ENCODE data around the gene KRTAP5-5.
A peak's percentile ranks its signal among the peaks of the same experiment; 100 is the strongest.
"Not testable (repeated sequence)": the region's sequence is repeated elsewhere in the genome, so short reads cannot be mapped to it uniquely, and the experiment has no call there.

Gene KRTAP5-5

GRCh38 chr11:1592628-1593027 is 36.9 kb upstream of the KRTAP5-5 start:
- H3K4me3 ChIP-seq (replicated peaks in 1 of 2; ENCODE audit: low read depth in 2 of 2, low read length in 2 of 2), result no peak overlapping the region
- TF ChIP-seq, protein P1, sequence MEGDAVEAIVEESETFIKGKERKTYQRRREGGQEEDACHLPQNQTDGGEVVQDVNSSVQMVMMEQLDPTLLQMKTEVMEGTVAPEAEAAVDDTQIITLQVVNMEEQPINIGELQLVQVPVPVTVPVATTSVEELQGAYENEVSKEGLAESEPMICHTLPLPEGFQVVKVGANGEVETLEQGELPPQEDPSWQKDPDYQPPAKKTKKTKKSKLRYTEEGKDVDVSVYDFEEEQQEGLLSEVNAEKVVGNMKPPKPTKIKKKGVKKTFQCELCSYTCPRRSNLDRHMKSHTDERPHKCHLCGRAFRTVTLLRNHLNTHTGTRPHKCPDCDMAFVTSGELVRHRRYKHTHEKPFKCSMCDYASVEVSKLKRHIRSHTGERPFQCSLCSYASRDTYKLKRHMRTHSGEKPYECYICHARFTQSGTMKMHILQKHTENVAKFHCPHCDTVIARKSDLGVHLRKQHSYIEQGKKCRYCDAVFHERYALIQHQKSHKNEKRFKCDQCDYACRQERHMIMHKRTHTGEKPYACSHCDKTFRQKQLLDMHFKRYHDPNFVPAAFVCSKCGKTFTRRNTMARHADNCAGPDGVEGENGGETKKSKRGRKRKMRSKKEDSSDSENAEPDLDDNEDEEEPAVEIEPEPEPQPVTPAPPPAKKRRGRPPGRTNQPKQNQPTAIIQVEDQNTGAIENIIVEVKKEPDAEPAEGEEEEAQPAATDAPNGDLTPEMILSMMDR (IDR thresholded peaks at IDR 0.05; ENCODE audit: low read depth, low read length), result no peak
- no peak for DNase-seq (ENCODE audit: low read depth in 2 of 2)

DNA sequence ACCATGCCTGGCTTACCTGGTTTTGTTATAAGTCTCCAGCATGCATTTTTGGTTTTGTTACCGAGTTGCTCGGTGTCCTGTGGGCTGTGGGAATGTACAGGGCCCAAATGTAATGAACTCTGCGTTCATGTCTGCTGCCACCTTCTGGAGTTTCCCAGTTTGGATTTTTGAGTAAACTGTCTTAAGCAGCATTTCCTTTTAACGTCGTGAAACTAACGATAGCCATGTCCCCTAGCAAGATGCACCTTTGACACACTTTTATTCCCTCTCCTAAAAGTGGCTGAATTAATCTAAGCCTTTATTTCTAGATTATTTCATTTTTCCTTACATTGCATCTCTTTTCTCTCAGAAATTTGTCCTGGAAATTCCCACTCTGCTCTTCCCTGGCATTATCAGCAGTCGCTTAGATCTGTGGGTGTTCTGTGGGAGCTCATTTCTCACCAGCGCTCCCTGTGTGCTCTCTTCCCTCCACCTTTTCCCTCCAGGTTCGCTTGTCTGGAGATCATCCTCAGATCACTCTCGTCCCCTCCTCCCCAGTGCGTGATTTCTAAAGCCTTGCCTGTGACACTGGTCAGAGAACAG is 33.5 kb upstream of the KRTAP5-5 start:
- not testable (repeated sequence) for H3K4me3 ChIP-seq (replicated peaks in 1 of 2; ENCODE audit: low read depth in 2 of 2, low read length in 2 of 2)
- DNase-seq (ENCODE audit: low read depth in 2 of 2), result peak in 1 of 2 donors; percentile 27

GRCh38 chr11:1596576-1597121 is 32.9 kb upstream of the KRTAP5-5 start:
- not testable (repeated sequence) for DNase-seq (ENCODE audit: low read depth in 2 of 2); H3K4me3 ChIP-seq (replicated peaks in 1 of 2; ENCODE audit: low read depth in 2 of 2, low read length in 2 of 2)

GRCh38 chr11:1597331-1597993 is 32.1 kb upstream of the KRTAP5-5 start:
- no peak overlapping the region for H3K4me3 ChIP-seq (replicated peaks in 1 of 2; ENCODE audit: low read depth in 2 of 2, low read length in 2 of 2)
- no peak for DNase-seq (ENCODE audit: low read depth in 2 of 2)
- TF ChIP-seq, protein P1 (IDR thresholded peaks at IDR 0.05; ENCODE audit: low read depth, low read length), result no peak

- TF ChIP-seq, protein P1 (IDR thresholded peaks at IDR 0.05; ENCODE audit: low read depth, low read length), result no peak
- no peak within 1 kb of the TSS for H3K4me3 ChIP-seq (replicated peaks in 1 of 2; ENCODE audit: low read depth in 2 of 2, low read length in 2 of 2)
- DNase-seq (ENCODE audit: low read depth in 2 of 2), result no peak
These were observed 31.6 kb upstream of the KRTAP5-5 start, which contains the start of gene KRTAP5-2 for GRCh38 chr11:1597994-1598380. TSS of gene KRTAP5-2 (minus strand) at chr11:1598294. CDS start at chr11:1598250, 44 bp downstream.

DNA sequence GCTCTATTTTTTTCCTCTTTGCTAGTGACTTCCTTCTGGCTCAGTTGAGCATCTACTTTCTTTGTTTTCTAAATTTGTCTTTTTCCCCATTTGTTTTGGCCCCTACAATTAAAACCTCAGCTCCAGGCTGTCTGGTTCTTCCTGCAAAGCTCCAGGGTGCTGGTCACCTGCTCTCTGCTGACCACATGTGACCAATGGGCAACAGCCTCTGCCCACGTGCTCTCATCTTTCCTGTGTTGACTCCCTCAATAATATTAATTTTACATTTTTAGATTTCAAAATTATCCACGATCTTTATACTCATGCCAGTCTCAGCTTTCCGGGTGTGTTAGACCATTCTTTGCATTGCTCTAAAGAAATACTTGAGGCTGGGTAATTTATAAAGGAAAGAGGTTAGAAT is 31.2 kb upstream of the KRTAP5-5 start:
- DNase-seq (ENCODE audit: low read depth in 2 of 2), result not testable (repeated sequence)

GRCh38 chr11:1598816-1599215 is 30.8 kb upstream of the KRTAP5-5 start:
- TF ChIP-seq, protein P1 (IDR thresholded peaks at IDR 0.05; ENCODE audit: low read depth, low read length), result no peak
- H3K4me3 ChIP-seq (replicated peaks in 1 of 2; ENCODE audit: low read depth in 2 of 2, low read length in 2 of 2), result no peak overlapping the region
- no peak for DNase-seq (ENCODE audit: low read depth in 2 of 2)

More for the DNA sequence above, 31.2 kb upstream of the KRTAP5-5 start:
- not testable (repeated sequence) for H3K4me3 ChIP-seq (replicated peaks in 1 of 2; ENCODE audit: low read depth in 2 of 2, low read length in 2 of 2)

- DNase-seq (ENCODE audit: low read depth in 2 of 2), result no peak
- TF ChIP-seq, protein P1 (IDR thresholded peaks at IDR 0.05; ENCODE audit: low read depth, low read length), result no peak
- no peak overlapping the region for H3K4me3 ChIP-seq (replicated peaks in 1 of 2; ENCODE audit: low read depth in 2 of 2, low read length in 2 of 2)
These were observed 28.9 kb upstream of the KRTAP5-5 start for GRCh38 chr11:1600626-1601025.

- H3K4me3 ChIP-seq (replicated peaks in 1 of 2; ENCODE audit: low read depth in 2 of 2, low read length in 2 of 2); DNase-seq (ENCODE audit: low read depth in 2 of 2): not testable (repeated sequence)
These were observed 27.9 kb upstream of the KRTAP5-5 start for GRCh38 chr11:1601663-1602062.
